GM23338 (cell line): ENCODE measurements around the gene ACO2. TPM values are rescaled to one million over a fixed set of nuclear protein-coding genes. Genes with fewer than 3 reads are reported as not detected.
"Not testable (repeated sequence)": the region's sequence is repeated elsewhere in the genome, so short reads cannot be mapped to it uniquely, and the experiment has no call there.

Experiments used
- ATAC-seq: fragments of 200-7000 bp; cut with Tn5 transposase; 3 replicates; pipeline ENCODE4 v1.9.1; 2020
- DNase-seq: peaks from one replicate; pipeline ENCODE4 v3.0.0-alpha.2; 2015; ENCODE audit warnings: low spot score
- H2AFZ ChIP-seq: fragments of 200-600 bp; sonication (generic); 2 replicates; pipeline ENCODE4 v1.8.0; 2016; ENCODE audit warnings: antibody characterized with exemption, mild to moderate bottlenecking, moderate library complexity
- H3F3A ChIP-seq: fragments of 200-600 bp; sonication (generic); replicated peaks from 2 replicates; pipeline ENCODE4 v1.8.0; 2017; ENCODE audit warnings: antibody characterized with exemption, mixed run types, low read depth
- H3K27ac ChIP-seq: fragments of 200-600 bp; sonication (generic); 2 replicates; pipeline ENCODE4 v1.6.1; 2016; ENCODE audit warnings: low read depth
- H3K27me3 ChIP-seq: fragments of 200-600 bp; sonication (generic); 2 replicates; pipeline ENCODE4 v1.8.0; 2016; ENCODE audit warnings: mild to moderate bottlenecking, mixed run types, moderate library complexity; ENCODE audit not compliant: insufficient read depth
- H3K36me3 ChIP-seq: fragments of 200-600 bp; sonication (generic); 2 replicates; pipeline ENCODE4 v1.8.0; 2016; ENCODE audit warnings: mild to moderate bottlenecking; ENCODE audit not compliant: insufficient read depth
- H3K4me1 ChIP-seq: fragments of 200-600 bp; sonication (generic); 2 replicates; pipeline ENCODE4 v1.8.0; 2016; ENCODE audit warnings: mild to moderate bottlenecking, moderate library complexity; ENCODE audit not compliant: insufficient read depth
- H3K4me2 ChIP-seq: fragments of 200-600 bp; sonication (generic); 2 replicates; pipeline ENCODE4 v1.7.1; 2017; ENCODE audit warnings: mixed run types
- H3K4me3 ChIP-seq: fragments of 200-600 bp; sonication (generic); 2 replicates; pipeline ENCODE4 v1.6.1; 2016; ENCODE audit warnings: mixed run types
- H3K79me2 ChIP-seq: fragments of 200-600 bp; sonication (generic); replicated peaks from 2 replicates; pipeline ENCODE4 v1.8.0; 2017; ENCODE audit warnings: mild to moderate bottlenecking; ENCODE audit not compliant: insufficient read depth
- H3K9me2 ChIP-seq: fragments of 200-600 bp; sonication (generic); 2 replicates; pipeline ENCODE4 v1.8.0; 2017; ENCODE audit not compliant: insufficient read depth
- H4K20me1 ChIP-seq: fragments of 200-600 bp; sonication (generic); replicated peaks from 2 replicates; pipeline ENCODE4 v1.8.0; 2017; ENCODE audit warnings: mild to moderate bottlenecking; ENCODE audit not compliant: insufficient read depth
- H3K27ac Mint-ChIP-seq: 2 replicates; pipeline ENCODE4 v1.8.0; 2020; ENCODE audit warnings: inconsistent platforms, mild to moderate bottlenecking, moderate library complexity, mixed read lengths
- H3K27me3 Mint-ChIP-seq: 3 replicates; pipeline ENCODE4 v1.8.0; 2022; ENCODE audit warnings: low read depth, mild to moderate bottlenecking, moderate library complexity, mixed read lengths, inconsistent platforms; ENCODE audit not compliant: insufficient read depth, poor library complexity
- H3K36me3 Mint-ChIP-seq: 3 replicates; pipeline ENCODE4 v1.8.0; 2021; ENCODE audit warnings: low read depth, mild to moderate bottlenecking, inconsistent platforms, moderate library complexity, mixed read lengths
- H3K4me1 Mint-ChIP-seq: 3 replicates; pipeline ENCODE4 v1.8.0; 2020; ENCODE audit warnings: mild to moderate bottlenecking, inconsistent platforms, mixed read lengths
- H3K4me3 Mint-ChIP-seq: 3 replicates; pipeline ENCODE4 v1.8.0; 2021; ENCODE audit warnings: moderate library complexity, mild to moderate bottlenecking, inconsistent platforms, mixed read lengths
- H3K9me3 Mint-ChIP-seq: 3 replicates; pipeline ENCODE4 v1.8.0; 2020; ENCODE audit warnings: moderate library complexity, mild to moderate bottlenecking, inconsistent platforms, mixed read lengths
- CREB1 ChIP-seq: fragments of 250-450 bp; sonication (Bioruptor Pico); IDR thresholded peaks from 2 replicates; pipeline ENCODE4 v1.5.0; 2020; ENCODE audit warnings: low read depth, mild to moderate bottlenecking, moderate library complexity
- JUNB ChIP-seq: IDR thresholded peaks from one replicate; pipeline ENCODE4 v1.6.1; 2016; ENCODE audit warnings: antibody characterized with exemption; ENCODE audit not compliant: unreplicated experiment
- NANOG ChIP-seq: IDR thresholded peaks from 2 replicates; pipeline ENCODE4 v1.6.1; 2016; ENCODE audit warnings: antibody characterized with exemption, borderline replicate concordance
- ZNF114 ChIP-seq: fragments of 250-450 bp; sonication (Bioruptor Pico); IDR thresholded peaks from 2 replicates; pipeline ENCODE4 v1.5.0; 2020; ENCODE audit warnings: mild to moderate bottlenecking, moderate library complexity
- polyA plus RNA-seq: library from polyadenylated mRNA; unstranded; fragments of >200 nt; fragmentation: Nextera tagmentation; extraction: Ambion mirVana; gene quantifications from 2 replicates; pipeline ENCODE4 v1.2.1, GENCODE V29; 2016
- total RNA-seq: library from RNA; depleted of rRNA; stranded (reverse); fragments of >200 nt; shearing (Covaris generic); gene quantifications from 2 replicates; pipeline ENCODE4 v1.2.3, GENCODE V29; 2014
- TF ChIP-seq, protein P1 (sequence below), 2 experiments: fragments of 200-600 bp in 1 of 2; sonication (generic) in 1 of 2; conservative IDR thresholded peaks; 2 replicates each; pipeline versions ENCODE4 v1.5.1 to v1.6.1; 2016 to 2017; ENCODE audit warnings: antibody characterized with exemption in 2 of 2, low read depth in 2 of 2, mild to moderate bottlenecking in 2 of 2, moderate library complexity in 1 of 2
- TF ChIP-seq, protein P2 (sequence below): fragments of 250-450 bp; sonication (Bioruptor Pico); IDR thresholded peaks from 2 replicates; pipeline ENCODE4 v1.5.0; 2020; ENCODE audit warnings: mild to moderate bottlenecking, moderate library complexity

Gene ACO2
- total and polyA plus RNA-seq, 2 experiments from 2014 or later, result 36.2 to 79.7 TPM

DNA sequence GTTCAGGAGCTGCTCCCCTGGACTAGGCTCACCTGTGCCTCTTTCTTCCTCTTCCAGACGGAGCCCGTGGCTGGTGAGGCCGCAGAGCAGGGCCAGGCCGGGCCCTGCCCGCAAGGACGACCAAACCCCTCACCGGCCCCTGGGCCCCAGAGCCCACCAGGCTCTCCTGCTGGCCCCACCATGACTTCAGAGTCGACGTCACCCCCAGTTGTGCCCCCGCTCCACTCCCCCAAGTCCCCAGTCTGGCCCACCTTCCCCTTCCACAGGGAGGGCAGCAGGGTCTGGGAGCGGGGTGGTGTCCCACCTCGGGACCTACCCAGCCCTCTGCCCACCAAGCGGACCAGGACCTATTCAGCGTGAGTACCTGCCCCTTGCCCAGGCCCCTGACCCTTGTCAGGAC is 102.9 kb downstream of the ACO2 start (continued):
- TF ChIP-seq CREB1 (CRISPR knock-in tag), result no peak
- TF ChIP-seq JUNB, result no peak

DNA sequence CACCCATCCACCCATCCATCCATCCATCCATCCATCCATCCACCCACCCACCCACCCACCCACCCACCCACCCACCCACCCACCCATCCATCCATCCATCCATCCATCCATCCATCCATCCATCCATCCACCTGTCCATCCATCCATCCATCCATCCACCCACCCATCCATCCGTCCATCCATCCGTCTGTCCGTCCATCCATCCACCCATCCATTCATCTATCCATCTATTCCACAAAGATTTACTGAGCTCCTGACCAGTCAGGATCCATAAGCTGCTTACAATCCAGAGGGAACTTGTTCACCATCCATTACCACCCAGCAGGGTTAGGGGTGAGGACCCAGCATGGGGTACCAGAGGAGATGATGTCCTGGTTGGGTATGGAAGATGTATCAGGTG is 103.4 kb downstream of the ACO2 start:
- not testable (repeated sequence) for H3K27ac Mint-ChIP-seq, H3K79me2 ChIP-seq, H3K9me2 ChIP-seq, H3K4me1 Mint-ChIP-seq, DNase-seq, H3K36me3 ChIP-seq, H3K4me1 ChIP-seq, H4K20me1 ChIP-seq, H3K4me3 Mint-ChIP-seq, H3K4me2 ChIP-seq, H3K27ac ChIP-seq, H3K4me3 ChIP-seq, H3F3A ChIP-seq, ATAC-seq, H3K36me3 Mint-ChIP-seq, H3K27me3 ChIP-seq, H3K9me3 Mint-ChIP-seq, H2AFZ ChIP-seq
- H3K27me3 Mint-ChIP-seq, result peaks cover 11% of the 10 kb centered on the region

DNA sequence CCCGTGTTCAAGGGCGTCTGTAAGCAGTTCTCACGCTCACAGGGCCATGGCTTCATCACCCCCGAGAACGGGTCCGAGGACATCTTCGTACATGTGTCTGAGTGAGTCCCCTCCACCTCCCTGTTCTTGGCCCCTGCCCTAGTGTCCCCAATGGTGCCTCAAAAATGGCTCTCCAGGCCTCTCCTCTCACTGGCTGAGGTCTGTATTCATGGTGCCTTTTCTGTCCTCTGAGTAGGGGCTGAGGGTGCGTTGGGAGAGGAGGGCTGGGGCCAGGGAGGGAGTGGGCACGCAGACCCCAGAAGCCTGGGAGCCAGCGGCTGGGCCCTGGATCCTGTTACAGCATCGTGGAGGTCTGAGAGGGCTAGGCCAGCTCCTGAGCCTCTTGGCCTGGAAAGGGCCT is 104.8 kb downstream of the ACO2 start:
- Mint-ChIP-seq H3K9me3 (no peaks in the 10 kb centered on the region; the same call in 2 of the 3 replicates), H3K27ac (no peak overlapping the region), H3K27me3 (peaks cover 14% of the 10 kb centered on the region), H3K4me1 (peaks cover 3% of the 10 kb centered on the region; the same call in 1 of the 3 replicates), H3K4me3 (no peak overlapping the region), H3K36me3 (peaks cover 3% of the 10 kb centered on the region; the same call in 1 of the 3 replicates)
- Histone ChIP-seq H3K4me3 (no peak overlapping the region), H3K27ac (no peak overlapping the region), H3K27me3 (no peaks in the 10 kb centered on the region), H4K20me1 (no peaks in the 10 kb centered on the region; the same call in 1 of the 2 replicates), H3K4me1 (no peaks in the 10 kb centered on the region), H3K79me2 (no peaks in the 10 kb centered on the region), H3K9me2 (no peaks in the 10 kb centered on the region), H2AFZ (no peak overlapping the region), H3K36me3 (no peaks in the 10 kb centered on the region), H3K4me2 (no peak overlapping the region), H3F3A (no peaks in the 10 kb centered on the region)
- ATAC-seq (no peak), DNase-seq (no peak)
- TF ChIP-seq, protein P1, sequence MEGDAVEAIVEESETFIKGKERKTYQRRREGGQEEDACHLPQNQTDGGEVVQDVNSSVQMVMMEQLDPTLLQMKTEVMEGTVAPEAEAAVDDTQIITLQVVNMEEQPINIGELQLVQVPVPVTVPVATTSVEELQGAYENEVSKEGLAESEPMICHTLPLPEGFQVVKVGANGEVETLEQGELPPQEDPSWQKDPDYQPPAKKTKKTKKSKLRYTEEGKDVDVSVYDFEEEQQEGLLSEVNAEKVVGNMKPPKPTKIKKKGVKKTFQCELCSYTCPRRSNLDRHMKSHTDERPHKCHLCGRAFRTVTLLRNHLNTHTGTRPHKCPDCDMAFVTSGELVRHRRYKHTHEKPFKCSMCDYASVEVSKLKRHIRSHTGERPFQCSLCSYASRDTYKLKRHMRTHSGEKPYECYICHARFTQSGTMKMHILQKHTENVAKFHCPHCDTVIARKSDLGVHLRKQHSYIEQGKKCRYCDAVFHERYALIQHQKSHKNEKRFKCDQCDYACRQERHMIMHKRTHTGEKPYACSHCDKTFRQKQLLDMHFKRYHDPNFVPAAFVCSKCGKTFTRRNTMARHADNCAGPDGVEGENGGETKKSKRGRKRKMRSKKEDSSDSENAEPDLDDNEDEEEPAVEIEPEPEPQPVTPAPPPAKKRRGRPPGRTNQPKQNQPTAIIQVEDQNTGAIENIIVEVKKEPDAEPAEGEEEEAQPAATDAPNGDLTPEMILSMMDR (conservative IDR thresholded peaks at IDR 0.05; ENCODE audit: low read depth in 2 of 2), result no peak
- no peak for TF ChIP-seq ZNF114 (CRISPR knock-in tag)
- TF ChIP-seq, protein P2, sequence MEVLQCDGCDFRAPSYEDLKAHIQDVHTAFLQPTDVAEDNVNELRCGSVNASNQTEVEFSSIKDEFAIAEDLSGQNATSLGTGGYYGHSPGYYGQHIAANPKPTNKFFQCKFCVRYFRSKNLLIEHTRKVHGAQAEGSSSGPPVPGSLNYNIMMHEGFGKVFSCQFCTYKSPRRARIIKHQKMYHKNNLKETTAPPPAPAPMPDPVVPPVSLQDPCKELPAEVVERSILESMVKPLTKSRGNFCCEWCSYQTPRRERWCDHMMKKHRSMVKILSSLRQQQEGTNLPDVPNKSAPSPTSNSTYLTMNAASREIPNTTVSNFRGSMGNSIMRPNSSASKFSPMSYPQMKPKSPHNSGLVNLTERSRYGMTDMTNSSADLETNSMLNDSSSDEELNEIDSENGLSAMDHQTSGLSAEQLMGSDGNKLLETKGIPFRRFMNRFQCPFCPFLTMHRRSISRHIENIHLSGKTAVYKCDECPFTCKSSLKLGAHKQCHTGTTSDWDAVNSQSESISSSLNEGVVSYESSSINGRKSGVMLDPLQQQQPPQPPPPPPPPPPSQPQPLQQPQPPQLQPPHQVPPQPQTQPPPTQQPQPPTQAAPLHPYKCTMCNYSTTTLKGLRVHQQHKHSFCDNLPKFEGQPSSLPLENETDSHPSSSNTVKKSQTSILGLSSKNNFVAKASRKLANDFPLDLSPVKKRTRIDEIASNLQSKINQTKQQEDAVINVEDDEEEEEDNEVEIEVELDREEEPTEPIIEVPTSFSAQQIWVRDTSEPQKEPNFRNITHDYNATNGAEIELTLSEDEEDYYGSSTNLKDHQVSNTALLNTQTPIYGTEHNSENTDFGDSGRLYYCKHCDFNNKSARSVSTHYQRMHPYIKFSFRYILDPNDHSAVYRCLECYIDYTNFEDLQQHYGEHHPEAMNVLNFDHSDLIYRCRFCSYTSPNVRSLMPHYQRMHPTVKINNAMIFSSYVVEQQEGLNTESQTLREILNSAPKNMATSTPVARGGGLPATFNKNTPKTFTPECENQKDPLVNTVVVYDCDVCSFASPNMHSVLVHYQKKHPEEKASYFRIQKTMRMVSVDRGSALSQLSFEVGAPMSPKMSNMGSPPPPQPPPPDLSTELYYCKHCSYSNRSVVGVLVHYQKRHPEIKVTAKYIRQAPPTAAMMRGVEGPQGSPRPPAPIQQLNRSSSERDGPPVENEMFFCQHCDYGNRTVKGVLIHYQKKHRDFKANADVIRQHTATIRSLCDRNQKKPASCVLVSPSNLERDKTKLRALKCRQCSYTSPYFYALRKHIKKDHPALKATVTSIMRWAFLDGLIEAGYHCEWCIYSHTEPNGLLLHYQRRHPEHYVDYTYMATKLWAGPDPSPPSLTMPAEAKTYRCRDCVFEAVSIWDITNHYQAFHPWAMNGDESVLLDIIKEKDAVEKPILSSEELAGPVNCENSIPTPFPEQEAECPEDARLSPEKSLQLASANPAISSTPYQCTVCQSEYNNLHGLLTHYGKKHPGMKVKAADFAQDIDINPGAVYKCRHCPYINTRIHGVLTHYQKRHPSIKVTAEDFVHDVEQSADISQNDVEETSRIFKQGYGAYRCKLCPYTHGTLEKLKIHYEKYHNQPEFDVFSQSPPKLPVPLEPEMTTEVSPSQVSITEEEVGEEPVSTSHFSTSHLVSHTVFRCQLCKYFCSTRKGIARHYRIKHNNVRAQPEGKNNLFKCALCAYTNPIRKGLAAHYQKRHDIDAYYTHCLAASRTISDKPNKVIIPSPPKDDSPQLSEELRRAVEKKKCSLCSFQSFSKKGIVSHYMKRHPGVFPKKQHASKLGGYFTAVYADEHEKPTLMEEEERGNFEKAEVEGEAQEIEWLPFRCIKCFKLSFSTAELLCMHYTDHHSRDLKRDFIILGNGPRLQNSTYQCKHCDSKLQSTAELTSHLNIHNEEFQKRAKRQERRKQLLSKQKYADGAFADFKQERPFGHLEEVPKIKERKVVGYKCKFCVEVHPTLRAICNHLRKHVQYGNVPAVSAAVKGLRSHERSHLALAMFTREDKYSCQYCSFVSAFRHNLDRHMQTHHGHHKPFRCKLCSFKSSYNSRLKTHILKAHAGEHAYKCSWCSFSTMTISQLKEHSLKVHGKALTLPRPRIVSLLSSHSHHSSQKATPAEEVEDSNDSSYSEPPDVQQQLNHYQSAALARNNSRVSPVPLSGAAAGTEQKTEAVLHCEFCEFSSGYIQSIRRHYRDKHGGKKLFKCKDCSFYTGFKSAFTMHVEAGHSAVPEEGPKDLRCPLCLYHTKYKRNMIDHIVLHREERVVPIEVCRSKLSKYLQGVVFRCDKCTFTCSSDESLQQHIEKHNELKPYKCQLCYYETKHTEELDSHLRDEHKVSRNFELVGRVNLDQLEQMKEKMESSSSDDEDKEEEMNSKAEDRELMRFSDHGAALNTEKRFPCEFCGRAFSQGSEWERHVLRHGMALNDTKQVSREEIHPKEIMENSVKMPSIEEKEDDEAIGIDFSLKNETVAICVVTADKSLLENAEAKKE (CRISPR knock-in tag), result no peak
- no peak for TF ChIP-seq JUNB
- TF ChIP-seq NANOG, result no peak
